Ectodermal cell (in vitro differentiated cells): ENCODE results near the gene TNS4. TPM values are rescaled to one million over a fixed set of nuclear protein-coding genes. Genes with fewer than 3 reads are reported as not detected.
"Not testable (repeated sequence)": the region's sequence is repeated elsewhere in the genome, so short reads cannot be mapped to it uniquely, and the experiment has no call there.

Experiments
- H3K27ac ChIP-seq: 2 replicates; pipeline ENCODE4 v1.7.0; 2013; ENCODE audit warnings: mild to moderate bottlenecking, low read depth, low read length; ENCODE audit not compliant: insufficient read depth, poor library complexity, severe bottlenecking
- H3K27me3 ChIP-seq: 2 replicates; pipeline ENCODE4 v1.7.0; 2013; ENCODE audit warnings: mild to moderate bottlenecking, low read length; ENCODE audit not compliant: insufficient read depth, control insufficient read depth, poor library complexity, severe bottlenecking
- H3K36me3 ChIP-seq: one replicate; pipeline ENCODE4 v1.7.0; 2013; ENCODE audit warnings: low read length; ENCODE audit not compliant: control insufficient read depth, insufficient read depth
- H3K4me1 ChIP-seq: one replicate; pipeline ENCODE4 v1.7.0; 2013; ENCODE audit warnings: low read length; ENCODE audit not compliant: control insufficient read depth, insufficient read depth
- H3K4me3 ChIP-seq: 2 replicates; pipeline ENCODE4 v1.7.0; 2013; ENCODE audit warnings: low read depth, low read length, control low read depth; ENCODE audit not compliant: insufficient read depth
- H3K9me3 ChIP-seq: 2 replicates; pipeline ENCODE4 v1.7.0; 2013; ENCODE audit warnings: mild to moderate bottlenecking, low read length, moderate library complexity; ENCODE audit not compliant: control insufficient read depth
- WGBS, 2 experiments: methylation state at CpG; one replicate each; pipeline ENCODE4 v1.1.7; 2013; ENCODE audit warnings: missing lambda C conversion rate in 2 of 2; 5-methylcytosine and 5-hydroxymethylcytosine counted together
- polyA plus RNA-seq, 4 experiments: library from polyadenylated mRNA; stranded (reverse); fragments of 50-300 nt; gene quantifications; one replicate each; pipeline ENCODE4 v1.2.3, GENCODE V29; 2013

TNS4 gene
- not detected for polyA plus RNA-seq (2013, experiment 1 of 4)
- not detected for polyA plus RNA-seq (2013, experiment 2 of 4)
- not detected for polyA plus RNA-seq (2013, experiment 3 of 4)
- polyA plus RNA-seq (2013, experiment 4 of 4), result not detected

GRCh38 chr17:40501499-40501911 is at the start of gene TNS4:
Gene TNS4, minus strand, starts transcription at chr17:40501623. Its CDS starts 5,198 bp downstream, at chr17:40496425.
- Histone ChIP-seq H3K4me1 (peaks cover 4% of the 10 kb centered on the region), H3K4me3 (no peak within 1 kb of the TSS), H3K27me3 (no peaks in the 10 kb centered on the region), H3K36me3 (no peaks in the 10 kb centered on the region), H3K9me3 (no peaks in the 10 kb centered on the region), H3K27ac (no peak within 1 kb of the TSS)
- 82 to 85% methylated on average over 7 of the region's 7 CpGs for WGBS, 2 experiments

GRCh38 chr17:40550608-40551007 is 49.2 kb upstream of the TNS4 start:
- WGBS, 2 experiments, result 93 to 96% methylated on average over 8 of the region's 8 CpGs
- Histone ChIP-seq H3K36me3 (no peaks in the 10 kb centered on the region), H3K4me1 (peaks cover 11% of the 10 kb centered on the region)

GRCh38 chr17:40548982-40549685 is 47.7 kb upstream of the TNS4 start:
- H3K4me3 ChIP-seq, result no peak overlapping the region
- H3K4me1 ChIP-seq, result peaks cover 11% of the 10 kb centered on the region
- no peak overlapping the region for H3K27ac ChIP-seq
- no peaks in the 10 kb centered on the region for H3K27me3 ChIP-seq
- H3K9me3 ChIP-seq, result no peaks in the 10 kb centered on the region
- H3K36me3 ChIP-seq, result no peaks in the 10 kb centered on the region
- WGBS, 2 experiments, result 88 to 93% methylated on average over 9 of the region's 9 CpGs

More at GRCh38 chr17:40550608-40551007, 49.2 kb upstream of the TNS4 start:
- H3K27me3 ChIP-seq, result no peaks in the 10 kb centered on the region
- H3K4me3 ChIP-seq, result no peak overlapping the region
- no peaks in the 10 kb centered on the region for H3K9me3 ChIP-seq
- no peak overlapping the region for H3K27ac ChIP-seq

GRCh38 chr17:40548491-40548981 is 47.1 kb upstream of the TNS4 start:
- peaks cover 8% of the 10 kb centered on the region for H3K4me1 ChIP-seq
- H3K27me3 ChIP-seq, result no peaks in the 10 kb centered on the region
- H3K27ac ChIP-seq, result no peak overlapping the region
- no peaks in the 10 kb centered on the region for H3K9me3 ChIP-seq
- H3K36me3 ChIP-seq, result no peaks in the 10 kb centered on the region
- no peak overlapping the region for H3K4me3 ChIP-seq
- 90 to 93% methylated on average over 9 of the region's 9 CpGs for WGBS, 2 experiments

- Histone ChIP-seq H3K4me3 (no peak overlapping the region), H3K27ac (no peak overlapping the region), H3K27me3 (no peaks in the 10 kb centered on the region), H3K9me3 (no peaks in the 10 kb centered on the region), H3K4me1 (peaks cover 14% of the 10 kb centered on the region), H3K36me3 (no peaks in the 10 kb centered on the region)
- 90 to 94% methylated on average over 2 of the region's 2 CpGs for WGBS, 2 experiments
These were observed 46.5 kb upstream of the TNS4 start for GRCh38 chr17:40547785-40548478.

- H3K36me3 ChIP-seq, result no peaks in the 10 kb centered on the region
- H3K27me3 ChIP-seq, result no peaks in the 10 kb centered on the region
- no peaks in the 10 kb centered on the region for H3K9me3 ChIP-seq
- H3K4me3 ChIP-seq, result no peak overlapping the region
- no peak overlapping the region for H3K27ac ChIP-seq
- 82 to 83% methylated on average over 11 of the region's 11 CpGs for WGBS, 2 experiments
- peaks cover 20% of the 10 kb centered on the region for H3K4me1 ChIP-seq
These were observed 45.8 kb upstream of the TNS4 start for GRCh38 chr17:40547079-40547784.

- not testable (repeated sequence) for H3K36me3 ChIP-seq, H3K27ac ChIP-seq, H3K9me3 ChIP-seq, H3K4me3 ChIP-seq, H3K27me3 ChIP-seq
- 91 to 98% methylated on average over 4 of the region's 4 CpGs for WGBS, 2 experiments
- peaks cover 24% of the 10 kb centered on the region for H3K4me1 ChIP-seq
These were observed 45.1 kb upstream of the TNS4 start for GRCh38 chr17:40546497-40546896.

- H3K4me1 ChIP-seq, result peaks cover 24% of the 10 kb centered on the region
- H3K4me3 ChIP-seq, result no peak overlapping the region
- no peaks in the 10 kb centered on the region for H3K9me3 ChIP-seq
- H3K27me3 ChIP-seq, result no peaks in the 10 kb centered on the region
- WGBS, 2 experiments, result 87% methylated on average over 11 of the region's 11 CpGs
- no peak overlapping the region for H3K27ac ChIP-seq
- H3K36me3 ChIP-seq, result no peaks in the 10 kb centered on the region
These were observed 44.2 kb upstream of the TNS4 start for GRCh38 chr17:40545660-40546059.

GRCh38 chr17:40542558-40543411 is 41.4 kb upstream of the TNS4 start:
- Histone ChIP-seq H3K4me3 (no peak overlapping the region), H3K27ac (no peak overlapping the region), H3K36me3 (no peaks in the 10 kb centered on the region), H3K9me3 (no peaks in the 10 kb centered on the region), H3K27me3 (no peaks in the 10 kb centered on the region), H3K4me1 (peaks cover 23% of the 10 kb centered on the region)
- 82 to 85% methylated on average over 14 of the region's 14 CpGs for whole genome bisulfite sequencing, 2 experiments
